Tibial nerve (tissue), 3 donors: ENCODE measurements around the gene DIRAS3.

Experiments used
- CTCF ChIP-seq, 5 experiments: fragments of 200-600 bp in 3 of 5; fragments of 450-650 bp in 2 of 5; sonication (generic) in 3 of 5; IDR thresholded peaks; one replicate each; pipeline ENCODE4 v1.5.1; 2016 to 2019; ENCODE audit warnings: antibody characterized with exemption in 5 of 5, mild to moderate bottlenecking in 3 of 5, moderate library complexity in 2 of 5
- POLR2A ChIP-seq, 2 donors: fragments of 450-650 bp; IDR thresholded peaks; one replicate each; pipeline ENCODE4 v1.6.1; 2017; ENCODE audit warnings: antibody characterized with exemption in 2 of 2, mild to moderate bottlenecking in 2 of 2, moderate library complexity in 2 of 2

GRCh38 chr1:68011657-68012375 is 38.6 kb downstream of the DIRAS3 start:
- TF ChIP-seq CTCF (IDR thresholded peaks at IDR 0.05) (no peak), POLR2A (IDR thresholded peaks at IDR 0.05) (no peak)
